IMR-90 (cell line): ENCODE measurements around the gene STXBP4. TPM values are rescaled to one million over a fixed set of nuclear protein-coding genes. Genes with fewer than 3 reads are reported as not detected.

Source experiments
- ATAC-seq: fragments of 200-7000 bp; cut with Tn5 transposase; 2 replicates; pipeline ENCODE4 v1.9.1; 2020; ENCODE audit warnings: low read depth, mild to moderate bottlenecking, moderate library complexity
- BruUV-seq: library from RNA; stranded (reverse); fragments of 400-500 nt; replicated peaks from 2 replicates; lab custom pipeline; 2021; lab: Mats Ljungman, UMichigan
- CTCF ChIA-PET: fragments of 300-600 bp; formaldehyde crosslinking; extraction: SDS; loops from one replicate; lab custom pipeline; 2021; ENCODE audit warnings: antibody characterized with exemption; lab: Yijun Ruan, JAX
- POLR2A ChIA-PET: fragments of 300-600 bp; sonication (Branson Sonifier 250); formaldehyde crosslinking; loops from one replicate; lab custom pipeline; 2022; ENCODE audit warnings: antibody characterized with exemption; ENCODE audit not compliant: unreplicated experiment; lab: Charles Lee
- DNase-seq: peaks from one replicate; pipeline ENCODE4 v3.0.0; 2013
- H2AFZ ChIP-seq: replicated peaks from 2 replicates; pipeline ENCODE3; 2013; ENCODE audit warnings: low read length, mild to moderate bottlenecking; ENCODE audit not compliant: poor library complexity
- H2AK5ac ChIP-seq: 2 replicates; pipeline ENCODE4 v1.6.1; 2013; ENCODE audit warnings: low read depth, low read length, inconsistent platforms
- H2AK9ac ChIP-seq: replicated peaks from 2 replicates; pipeline ENCODE3; 2013; ENCODE audit warnings: mild to moderate bottlenecking, low read depth, low read length, moderate library complexity; ENCODE audit not compliant: poor library complexity
- H2BK120ac ChIP-seq: 2 replicates; pipeline ENCODE4 v1.6.1; 2013; ENCODE audit warnings: low read depth, low read length, inconsistent platforms
- H2BK15ac ChIP-seq: 3 replicates; pipeline ENCODE4 v1.6.1; 2013; ENCODE audit warnings: low read depth, low read length, inconsistent platforms
- H2BK20ac ChIP-seq: 2 replicates; pipeline ENCODE4 v1.6.1; 2013; ENCODE audit warnings: low read depth, mild to moderate bottlenecking, inconsistent platforms, low read length, moderate library complexity
- H2BK5ac ChIP-seq: 2 replicates; pipeline ENCODE4 v1.6.1; 2013; ENCODE audit warnings: mild to moderate bottlenecking, low read depth, low read length, inconsistent platforms; ENCODE audit not compliant: poor library complexity, severe bottlenecking
- H3K14ac ChIP-seq: replicated peaks from 2 replicates; pipeline ENCODE4 v1.6.1; 2013; ENCODE audit warnings: low read depth, low read length, inconsistent platforms
- H3K18ac ChIP-seq: 2 replicates; pipeline ENCODE4 v1.6.1; 2013; ENCODE audit warnings: low read depth, low read length, control low read depth
- H3K23ac ChIP-seq: 2 replicates; pipeline ENCODE4 v1.6.1; 2013; ENCODE audit warnings: low read depth, low read length, inconsistent platforms
- H3K27ac ChIP-seq: 2 replicates; pipeline ENCODE4 v1.5.1; 2013; ENCODE audit warnings: mild to moderate bottlenecking, control low read depth, low read length; ENCODE audit not compliant: insufficient read depth
- H3K27me3 ChIP-seq: 2 replicates; pipeline ENCODE4 v1.6.1; 2013; ENCODE audit warnings: low read length; ENCODE audit not compliant: control insufficient read depth, insufficient read depth
- H3K36me3 ChIP-seq: 2 replicates; pipeline ENCODE4 v1.6.1; 2013; ENCODE audit warnings: low read length, mixed read lengths; ENCODE audit not compliant: control insufficient read depth, insufficient read depth
- H3K4ac ChIP-seq: 2 replicates; pipeline ENCODE4 v1.6.1; 2013; ENCODE audit warnings: low read depth, low read length, inconsistent platforms
- H3K4me1 ChIP-seq: 2 replicates; pipeline ENCODE4 v1.6.1; 2013; ENCODE audit warnings: low read length, mixed read lengths; ENCODE audit not compliant: control insufficient read depth, insufficient read depth
- H3K4me2 ChIP-seq: 2 replicates; pipeline ENCODE4 v1.6.1; 2013; ENCODE audit warnings: low read depth, mild to moderate bottlenecking, control low read depth, low read length, moderate library complexity
- H3K4me3 ChIP-seq: 2 replicates; pipeline ENCODE4 v1.5.1; 2013; ENCODE audit warnings: low read depth, mild to moderate bottlenecking, control low read depth, low read length, moderate library complexity; ENCODE audit not compliant: insufficient read depth
- H3K56ac ChIP-seq: 2 replicates; pipeline ENCODE4 v1.6.1; 2013; ENCODE audit warnings: low read length, inconsistent platforms; ENCODE audit not compliant: insufficient read depth; ENCODE audit errors: extremely low read depth
- H3K79me1 ChIP-seq, 2 experiments: 2 replicates each; pipeline ENCODE4 v1.6.1; 2013; ENCODE audit warnings: low read length in 2 of 2, inconsistent platforms in 1 of 2, low read depth in 1 of 2
- H3K9ac ChIP-seq: 2 replicates; pipeline ENCODE4 v1.6.1; 2013; ENCODE audit warnings: low read depth, low read length, control low read depth
- H3K9me1 ChIP-seq: 2 replicates; pipeline ENCODE4 v1.6.1; 2013; ENCODE audit warnings: low read length, inconsistent platforms; ENCODE audit not compliant: insufficient read depth
- H3K9me3 ChIP-seq: 2 replicates; pipeline ENCODE4 v1.6.1; 2013; ENCODE audit warnings: low read length; ENCODE audit not compliant: control insufficient read depth, insufficient read depth
- H4K20me1 ChIP-seq: 2 replicates; pipeline ENCODE4 v1.6.1; 2013; ENCODE audit warnings: low read length, inconsistent platforms; ENCODE audit not compliant: insufficient read depth
- H4K5ac ChIP-seq: 2 replicates; pipeline ENCODE4 v1.6.1; 2013; ENCODE audit warnings: mild to moderate bottlenecking, low read depth, low read length, control low read depth
- H4K8ac ChIP-seq, 2 experiments: 2 replicates each; pipeline ENCODE4 v1.6.1; 2013; ENCODE audit warnings: low read depth in 2 of 2, low read length in 2 of 2, control low read depth in 1 of 2, inconsistent platforms in 1 of 2
- H4K91ac ChIP-seq: 2 replicates; pipeline ENCODE4 v1.6.1; 2013; ENCODE audit warnings: low read depth, low read length, inconsistent platforms; ENCODE audit not compliant: insufficient read depth
- BHLHE40 ChIP-seq: fragments of 150-350 bp; IDR thresholded peaks from 2 replicates; pipeline ENCODE4 v1.6.1; 2016; ENCODE audit warnings: mild to moderate bottlenecking, low read depth, low read length
- CEBPB ChIP-seq: IDR thresholded peaks from 2 replicates; pipeline ENCODE4 v1.6.1; 2012; ENCODE audit warnings: low read depth, low read length, improper control_type of control experiment
- CHD1 ChIP-seq: IDR thresholded peaks from 2 replicates; pipeline ENCODE4 v1.6.1; 2012; ENCODE audit warnings: low read depth, low read length, improper control_type of control experiment
- FOS ChIP-seq: fragments of 150-350 bp; IDR thresholded peaks from 2 replicates; pipeline ENCODE4 v1.6.1; 2016; ENCODE audit warnings: low read depth, low read length
- MAFK ChIP-seq: IDR thresholded peaks from 2 replicates; pipeline ENCODE4 v1.6.1; 2012; ENCODE audit warnings: low read depth, low read length, improper control_type of control experiment
- MAZ ChIP-seq: IDR thresholded peaks from 2 replicates; pipeline ENCODE4 v1.6.1; 2012; ENCODE audit warnings: low read depth, mild to moderate bottlenecking, low read length, improper control_type of control experiment, moderate library complexity, borderline replicate concordance
- MXI1 ChIP-seq: IDR thresholded peaks from 2 replicates; pipeline ENCODE4 v1.6.1; 2012; ENCODE audit warnings: low read depth, mild to moderate bottlenecking, low read length, moderate library complexity, borderline replicate concordance
- NFE2L2 ChIP-seq: fragments of 150-350 bp; IDR thresholded peaks from 2 replicates; pipeline ENCODE4 v1.6.1; 2016; ENCODE audit warnings: low read depth, mild to moderate bottlenecking, low read length
- POLR2A ChIP-seq: IDR thresholded peaks from 2 replicates; pipeline ENCODE4 v1.6.1; 2012; ENCODE audit warnings: mild to moderate bottlenecking, low read depth, low read length
- RAD21 ChIP-seq: IDR thresholded peaks from 2 replicates; pipeline ENCODE4 v1.6.1; 2012; ENCODE audit warnings: low read length, improper control_type of control experiment
- RCOR1 ChIP-seq: IDR thresholded peaks from 2 replicates; pipeline ENCODE4 v1.6.1; 2012; ENCODE audit warnings: mild to moderate bottlenecking, low read length, improper control_type of control experiment; ENCODE audit not compliant: insufficient replicate concordance
- SMC3 ChIP-seq: fragments of 150-350 bp; IDR thresholded peaks from 2 replicates; pipeline ENCODE4 v1.6.1; 2016; ENCODE audit warnings: low read depth, mild to moderate bottlenecking, antibody characterized with exemption, low read length, moderate library complexity
- USF2 ChIP-seq: fragments of 150-350 bp; IDR thresholded peaks from 2 replicates; pipeline ENCODE4 v1.6.1; 2017; ENCODE audit warnings: mild to moderate bottlenecking, antibody characterized with exemption, low read length, low read depth
- WGBS, 2 experiments: methylation state at CpG; one replicate each; pipeline versions ENCODE4 v1.1.5 to v1.1.7; 2013; ENCODE audit warnings: missing lambda C conversion rate in 2 of 2; ENCODE audit not compliant: insufficient read length in 1 of 2; ENCODE audit errors: extremely low coverage in 2 of 2; 5-methylcytosine and 5-hydroxymethylcytosine counted together
- dilution Hi-C: fragments of 300-500 bp; cut with HindIII; formaldehyde crosslinking; loops from one replicate; pipeline ENCODE4 v1.14.3; 2018; ENCODE audit warnings: low sequenced_read_pairs; ENCODE audit not compliant: unreplicated experiment
- in situ Hi-C: fragments of 300-500 bp; cut with MboI; formaldehyde crosslinking; loops from 3 replicates; pipeline ENCODE4 v1.14.3; 2019; ENCODE audit warnings: low sequenced_read_pairs, inconsistent platforms, mixed read lengths
- intact Hi-C: fragments of 100-400 bp; cut with micrococcal nuclease; formaldehyde crosslinking; loops from 2 replicates; pipeline ENCODE4 v1.10.0; 2022
- polyA plus RNA-seq, 3 experiments: library from polyadenylated mRNA; depleted of rRNA; stranded (reverse); fragments of >200 nt; gene quantifications; 2 replicates each; pipeline ENCODE4 v1.2.3, GENCODE V29; 2012; ENCODE audit warnings: low replicate concordance in 1 of 3
- total RNA-seq: library from RNA; depleted of rRNA; stranded (reverse); fragments of >200 nt; gene quantifications from 2 replicates; pipeline ENCODE4 v1.2.3, GENCODE V29; 2012
- TF ChIP-seq, protein P1 (sequence below): conservative IDR thresholded peaks from 2 replicates; pipeline ENCODE4 v1.5.1; 2012; ENCODE audit warnings: mild to moderate bottlenecking, low read depth, low read length, improper control_type of control experiment

Gene STXBP4
- total and polyA plus RNA-seq, 2 of the 4 experiments (the other 2 are of a cell fraction): 4.1 to 20.4 TPM

- intact Hi-C loops (no loop called here), dilution Hi-C loops (no loop called here), in situ Hi-C loops (no loop called here)
- Histone ChIP-seq H3K56ac (no peak overlapping the region), H3K9me1 (no peaks in the 10 kb centered on the region), H4K20me1 (no peaks in the 10 kb centered on the region), H2BK20ac (no peak overlapping the region), H2BK120ac (no peak overlapping the region), H3K9me3 (no peaks in the 10 kb centered on the region), H4K5ac (no peak overlapping the region), H2AK5ac (no peak overlapping the region), H3K23ac (no peak overlapping the region), H3K4me3 (no peak overlapping the region), H3K4me2 (no peak overlapping the region), H4K91ac (no peak overlapping the region), H3K27ac (no peak overlapping the region), H3K4me1 (no peaks in the 10 kb centered on the region), H3K4ac (no peak overlapping the region), H3K18ac (no peak overlapping the region), H3K9ac (no peak overlapping the region), H3K27me3 (no peaks in the 10 kb centered on the region), H3K36me3 (no peaks in the 10 kb centered on the region), H2AK9ac (no peak overlapping the region), H3K79me1 (no peaks in the 10 kb centered on the region), H2BK15ac (no peak overlapping the region), H2BK5ac (no peak overlapping the region), H3K14ac (no peak overlapping the region), H2AFZ (no peak overlapping the region), H4K8ac (no peak overlapping the region)
- BruUV-seq: no TSS peak
- POLR2A ChIA-PET: no interaction called here
- DNase-seq (no peak), ATAC-seq (no peak)
- no CpG with 5 or more reads among the region's 2 CpGs for WGBS, 2 experiments
- CTCF ChIA-PET: interaction anchor here (0.6 kb wide), 1 partner anchor 1592 kb away, joined by 5 read pairs; no protein-coding TSS in a partner anchor
- TF ChIP-seq MXI1 (no peak), MAZ (no peak), POLR2A (no peak), MAFK (no peak), BHLHE40 (no peak), RCOR1 (no peak), NFE2L2 (no peak), CEBPB (no peak), USF2 (no peak), CHD1 (no peak), FOS (no peak), RAD21 (no peak), SMC3 (no peak)
- TF ChIP-seq, protein P1, sequence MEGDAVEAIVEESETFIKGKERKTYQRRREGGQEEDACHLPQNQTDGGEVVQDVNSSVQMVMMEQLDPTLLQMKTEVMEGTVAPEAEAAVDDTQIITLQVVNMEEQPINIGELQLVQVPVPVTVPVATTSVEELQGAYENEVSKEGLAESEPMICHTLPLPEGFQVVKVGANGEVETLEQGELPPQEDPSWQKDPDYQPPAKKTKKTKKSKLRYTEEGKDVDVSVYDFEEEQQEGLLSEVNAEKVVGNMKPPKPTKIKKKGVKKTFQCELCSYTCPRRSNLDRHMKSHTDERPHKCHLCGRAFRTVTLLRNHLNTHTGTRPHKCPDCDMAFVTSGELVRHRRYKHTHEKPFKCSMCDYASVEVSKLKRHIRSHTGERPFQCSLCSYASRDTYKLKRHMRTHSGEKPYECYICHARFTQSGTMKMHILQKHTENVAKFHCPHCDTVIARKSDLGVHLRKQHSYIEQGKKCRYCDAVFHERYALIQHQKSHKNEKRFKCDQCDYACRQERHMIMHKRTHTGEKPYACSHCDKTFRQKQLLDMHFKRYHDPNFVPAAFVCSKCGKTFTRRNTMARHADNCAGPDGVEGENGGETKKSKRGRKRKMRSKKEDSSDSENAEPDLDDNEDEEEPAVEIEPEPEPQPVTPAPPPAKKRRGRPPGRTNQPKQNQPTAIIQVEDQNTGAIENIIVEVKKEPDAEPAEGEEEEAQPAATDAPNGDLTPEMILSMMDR: no peak
Observed at GRCh38 chr17:55116440-55116914, 147.9 kb downstream of the STXBP4 start.
